ENCODE measurements around the gene ATP10A. TPM values are rescaled to one million over a fixed set of nuclear protein-coding genes. Genes with fewer than 3 reads are reported as not detected.

Gene ATP10A
- total RNA-seq, 3 donors from 2014 or later = 2.4 to 4.5 (median 2.7) TPM

DNA sequence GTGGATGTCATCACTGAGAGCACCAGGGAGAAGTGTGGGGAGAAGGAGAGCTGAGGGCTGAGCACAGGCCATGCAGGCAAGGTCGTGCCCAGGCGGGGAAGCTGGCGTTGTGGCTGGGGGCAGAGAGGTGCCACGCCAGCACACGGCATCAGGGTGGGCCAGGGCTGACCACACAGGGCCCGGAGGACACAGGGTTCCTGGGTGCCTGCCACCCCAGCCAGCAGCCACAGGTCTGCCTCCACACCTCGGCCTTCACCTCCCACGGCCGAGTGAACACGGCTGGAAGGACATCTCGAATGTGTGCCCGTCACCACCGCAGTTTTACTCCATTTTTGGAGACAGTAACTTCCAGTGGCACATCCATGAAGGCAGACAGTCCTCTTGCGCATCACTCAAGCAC is 77.1 kb downstream of the ATP10A start:
- DNase-seq = no peak
- H3K4me3 ChIP-seq = no peak overlapping the region
- TF ChIP-seq, protein P1, sequence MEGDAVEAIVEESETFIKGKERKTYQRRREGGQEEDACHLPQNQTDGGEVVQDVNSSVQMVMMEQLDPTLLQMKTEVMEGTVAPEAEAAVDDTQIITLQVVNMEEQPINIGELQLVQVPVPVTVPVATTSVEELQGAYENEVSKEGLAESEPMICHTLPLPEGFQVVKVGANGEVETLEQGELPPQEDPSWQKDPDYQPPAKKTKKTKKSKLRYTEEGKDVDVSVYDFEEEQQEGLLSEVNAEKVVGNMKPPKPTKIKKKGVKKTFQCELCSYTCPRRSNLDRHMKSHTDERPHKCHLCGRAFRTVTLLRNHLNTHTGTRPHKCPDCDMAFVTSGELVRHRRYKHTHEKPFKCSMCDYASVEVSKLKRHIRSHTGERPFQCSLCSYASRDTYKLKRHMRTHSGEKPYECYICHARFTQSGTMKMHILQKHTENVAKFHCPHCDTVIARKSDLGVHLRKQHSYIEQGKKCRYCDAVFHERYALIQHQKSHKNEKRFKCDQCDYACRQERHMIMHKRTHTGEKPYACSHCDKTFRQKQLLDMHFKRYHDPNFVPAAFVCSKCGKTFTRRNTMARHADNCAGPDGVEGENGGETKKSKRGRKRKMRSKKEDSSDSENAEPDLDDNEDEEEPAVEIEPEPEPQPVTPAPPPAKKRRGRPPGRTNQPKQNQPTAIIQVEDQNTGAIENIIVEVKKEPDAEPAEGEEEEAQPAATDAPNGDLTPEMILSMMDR (IDR thresholded peaks at IDR 0.05) = no peak
- ATAC-seq = no peak
- intact Hi-C loops (cut with DNase I, micrococcal nuclease) = no loop called here
- no peaks in the 10 kb centered on the region for H3K36me3 ChIP-seq (ENCODE audit: low read depth)
- H3K4me1 ChIP-seq (ENCODE audit: low read depth) = no peaks in the 10 kb centered on the region
- H3K9me3 ChIP-seq = no peaks in the 10 kb centered on the region

DNA sequence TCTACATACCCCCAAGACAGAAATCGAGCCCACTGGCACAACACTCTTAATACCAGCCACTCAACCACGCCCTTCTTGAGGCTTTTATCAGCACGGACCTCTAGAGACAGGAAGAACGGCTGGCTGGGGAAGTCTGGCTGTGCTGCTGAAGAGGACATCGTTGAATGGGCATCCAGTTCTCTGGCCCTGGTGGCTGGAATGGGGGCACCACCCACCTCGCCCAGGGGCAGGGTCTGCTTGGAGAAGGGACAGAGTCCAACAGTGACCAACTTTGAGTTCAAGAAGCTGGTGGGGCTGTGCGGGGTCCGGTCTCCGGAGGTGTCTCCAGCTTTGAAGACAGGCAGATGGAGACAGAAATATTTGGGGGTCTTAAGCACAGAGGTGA is 77.5 kb downstream of the ATP10A start:
- TF ChIP-seq, protein P1 (IDR thresholded peaks at IDR 0.05) = no peak
- no peak for DNase-seq
- H3K4me1 ChIP-seq (ENCODE audit: low read depth) = no peaks in the 10 kb centered on the region
- no peak for ATAC-seq
- intact Hi-C loops (cut with DNase I, micrococcal nuclease) = no loop called here
- H3K36me3 ChIP-seq (ENCODE audit: low read depth) = no peaks in the 10 kb centered on the region
- no peak overlapping the region for H3K4me3 ChIP-seq
- H3K9me3 ChIP-seq = peaks cover 3% of the 10 kb centered on the region

DNA sequence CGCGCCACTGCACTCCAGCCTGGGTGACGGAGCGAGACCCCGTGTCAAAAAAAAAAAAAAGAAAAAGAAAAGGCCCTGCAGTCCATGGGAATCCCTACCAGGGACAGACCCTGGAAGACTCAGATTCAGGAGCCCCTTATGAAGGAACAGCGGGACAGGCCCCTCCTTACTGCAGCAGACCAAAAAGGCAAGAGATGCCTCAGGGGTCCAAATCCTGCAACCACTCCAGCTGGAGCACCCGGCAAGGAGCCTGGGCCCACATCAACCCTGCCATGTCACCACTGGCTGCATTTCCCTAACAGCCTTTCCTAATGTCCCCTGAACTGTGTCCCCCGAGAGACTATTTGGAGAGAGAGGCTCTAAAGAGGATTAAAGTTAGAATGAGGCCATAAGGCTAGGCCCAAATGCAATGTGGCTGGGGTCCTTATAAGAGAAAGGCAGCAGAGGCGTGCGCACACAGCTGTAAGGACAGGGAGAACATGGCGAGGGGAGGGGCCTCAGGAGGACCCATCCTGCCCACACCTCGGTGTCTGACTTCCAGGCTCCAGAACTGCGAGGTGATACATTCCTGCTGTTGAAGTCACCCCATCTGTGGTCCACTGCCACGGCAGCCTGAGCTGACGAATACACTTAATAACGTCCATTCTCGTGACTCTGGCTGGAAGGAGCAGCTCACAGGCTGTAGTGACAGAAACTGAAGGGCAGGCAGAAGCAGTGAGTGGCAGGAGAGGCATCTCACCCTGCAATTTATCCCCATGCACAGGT is 78.1 kb downstream of the ATP10A start:
- no peaks in the 10 kb centered on the region for H3K4me1 ChIP-seq (ENCODE audit: low read depth)
- H3K36me3 ChIP-seq (ENCODE audit: low read depth) = no peaks in the 10 kb centered on the region
- intact Hi-C loops (cut with DNase I, micrococcal nuclease) = no loop called here
- no peak for ATAC-seq
- peaks cover 3% of the 10 kb centered on the region for H3K9me3 ChIP-seq
- TF ChIP-seq, protein P1 (IDR thresholded peaks at IDR 0.05) = no peak
- DNase-seq = no peak
- H3K4me3 ChIP-seq = no peak overlapping the region

DNA sequence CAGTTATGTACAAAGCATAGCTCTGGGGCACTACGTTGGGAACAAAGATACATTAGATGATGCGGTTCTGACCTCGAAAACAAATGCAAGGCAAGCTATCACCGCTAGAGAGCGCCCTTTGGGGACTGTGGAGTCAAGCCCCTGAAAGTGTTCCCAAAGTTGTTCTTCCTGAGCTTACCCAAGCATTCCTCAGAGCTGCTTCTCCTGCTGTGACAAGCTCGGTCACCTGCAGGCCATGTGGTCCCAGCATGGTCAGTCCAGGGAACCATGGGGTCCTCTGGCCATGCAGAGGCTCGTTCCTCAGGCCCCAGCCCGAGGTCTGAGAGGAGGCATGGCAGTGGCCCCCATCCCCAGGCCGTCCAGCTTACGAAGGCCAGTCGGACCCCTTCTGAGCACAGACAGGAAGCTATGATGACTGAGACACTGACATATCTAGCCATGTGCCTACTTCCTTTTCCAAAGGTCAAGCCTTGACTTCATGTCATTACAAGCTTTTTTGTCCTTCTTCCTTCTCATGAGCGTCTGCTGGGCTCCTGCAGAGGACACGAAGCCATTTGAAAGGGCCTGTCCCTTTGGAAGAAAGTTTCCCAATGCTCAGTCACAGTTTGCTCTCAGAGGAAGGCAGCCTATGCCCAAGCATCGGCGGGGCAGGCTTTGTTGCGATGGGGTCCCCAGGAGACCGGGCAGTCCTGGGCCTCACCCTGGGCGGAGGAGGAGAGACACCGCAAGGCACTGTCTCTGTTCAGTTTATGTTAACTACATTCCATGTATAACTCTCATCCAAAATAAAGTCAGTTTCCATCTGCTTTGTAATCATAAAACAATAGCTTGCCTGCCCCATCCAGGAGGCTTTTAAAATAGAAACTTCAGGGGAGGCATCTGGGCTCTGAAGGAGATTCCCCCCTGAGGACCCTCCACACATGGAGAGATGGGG is 79.3 kb downstream of the ATP10A start:
- intact Hi-C loops (cut with DNase I, micrococcal nuclease) = no loop called here
- peaks cover 3% of the 10 kb centered on the region for H3K9me3 ChIP-seq
- H3K4me1 ChIP-seq (ENCODE audit: low read depth) = no peaks in the 10 kb centered on the region
- TF ChIP-seq, protein P1 (IDR thresholded peaks at IDR 0.05) = no peak
- H3K36me3 ChIP-seq (ENCODE audit: low read depth) = no peaks in the 10 kb centered on the region
- no peak overlapping the region for H3K4me3 ChIP-seq
- ATAC-seq (no peak), DNase-seq (peak in 1 of 3 donors; percentile 23)

DNA sequence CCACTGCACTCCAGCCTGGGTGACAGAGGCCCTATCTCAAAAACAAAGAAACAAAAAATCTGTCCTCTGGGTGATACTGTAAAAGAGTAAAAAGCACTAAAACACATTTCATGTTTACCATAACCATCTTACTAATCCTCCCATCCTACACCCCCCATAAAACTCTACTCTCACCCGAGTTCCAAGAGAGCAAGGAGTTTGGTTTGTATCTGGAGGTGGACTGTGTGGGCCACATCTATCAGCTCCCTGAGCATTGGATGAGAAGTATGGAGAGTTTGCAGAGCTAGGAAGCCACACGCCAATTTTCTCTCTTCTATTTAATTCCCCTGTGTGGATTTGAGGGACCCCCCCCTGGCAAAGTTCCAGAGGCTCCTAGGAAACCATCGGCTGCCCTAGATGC is 80.0 kb downstream of the ATP10A start:
- Histone ChIP-seq H3K4me1 (ENCODE audit: low read depth) (no peaks in the 10 kb centered on the region), H3K9me3 (peaks cover 3% of the 10 kb centered on the region), H3K4me3 (no peak overlapping the region), H3K36me3 (ENCODE audit: low read depth) (no peaks in the 10 kb centered on the region)
- no peak for DNase-seq
- intact Hi-C loops (cut with DNase I, micrococcal nuclease) = no loop called here
- ATAC-seq = no peak
- TF ChIP-seq, protein P1 (IDR thresholded peaks at IDR 0.05) = no peak
